Keratinocyte (primary cell): ENCODE data around the gene PARD6G. TPM values are rescaled to one million over a fixed set of nuclear protein-coding genes. Genes with fewer than 3 reads are reported as not detected.
A peak's percentile ranks its signal among the peaks of the same experiment; 100 is the strongest.

Experiments used
- DNase-seq: peaks from one replicate; pipeline ENCODE4 v3.0.0-alpha.2; 2011; ENCODE audit warnings: low read depth, missing footprints, low spot score
- FAIRE-seq: peaks from 2 replicates; lab custom pipeline; 2011; peaks lifted over from hg19 to GRCh38; lab: Jason Lieb, UNC
- H2AFZ ChIP-seq: 2 replicates; pipeline ENCODE4 v1.6.0; 2012; ENCODE audit warnings: low read length, control low read depth, inconsistent platforms; ENCODE audit not compliant: control insufficient read depth
- H3K27ac ChIP-seq: 2 replicates; pipeline ENCODE4 v1.5.1; 2011; ENCODE audit warnings: low read length; ENCODE audit not compliant: control insufficient read depth, insufficient read depth
- H3K27me3 ChIP-seq: 3 replicates; pipeline ENCODE4 v1.6.0; 2011; ENCODE audit warnings: low read length; ENCODE audit not compliant: control insufficient read depth, insufficient read depth; ENCODE audit errors: extremely low read depth
- H3K36me3 ChIP-seq, 2 experiments: 2 replicates in 1 of 2; 3 replicates in 1 of 2; pipeline ENCODE4 v1.5.1; 2011; ENCODE audit warnings: low read length in 2 of 2, mild to moderate bottlenecking in 1 of 2; ENCODE audit not compliant: control insufficient read depth in 2 of 2, insufficient read depth in 2 of 2; ENCODE audit errors: extremely low read depth in 1 of 2
- H3K4me1 ChIP-seq: 3 replicates; pipeline ENCODE4 v1.5.1; 2011; ENCODE audit warnings: low read length; ENCODE audit not compliant: control insufficient read depth, insufficient read depth; ENCODE audit errors: extremely low read depth
- H3K4me2 ChIP-seq: 3 replicates; pipeline ENCODE4 v1.6.0; 2011; ENCODE audit warnings: low read depth, low read length; ENCODE audit not compliant: control insufficient read depth, insufficient read depth; ENCODE audit errors: extremely low read depth
- H3K4me3 ChIP-seq, 3 experiments: fragments of 200-600 bp in 1 of 3; sonication (generic) in 1 of 3; 2 replicates in 2 of 3; 3 replicates in 1 of 3; pipeline ENCODE4 v1.5.1; 2011 to 2016; ENCODE audit warnings: low read length in 3 of 3, mild to moderate bottlenecking in 3 of 3, control low read depth in 2 of 3, inconsistent platforms in 1 of 3, low read depth in 1 of 3, mixed read lengths in 1 of 3, mixed run types in 1 of 3, moderate library complexity in 1 of 3; ENCODE audit not compliant: control insufficient read depth in 2 of 3, insufficient read depth in 2 of 3; ENCODE audit errors: extremely low read depth in 1 of 3
- H3K79me2 ChIP-seq: 2 replicates; pipeline ENCODE4 v1.6.0; 2012; ENCODE audit warnings: low read length; ENCODE audit not compliant: control insufficient read depth, insufficient read depth
- H3K9ac ChIP-seq: 3 replicates; pipeline ENCODE4 v1.6.0; 2011; ENCODE audit warnings: low read length; ENCODE audit not compliant: control insufficient read depth, insufficient read depth; ENCODE audit errors: extremely low read depth
- H3K9me1 ChIP-seq: 3 replicates; pipeline ENCODE4 v1.6.0; 2011; ENCODE audit warnings: low read length; ENCODE audit not compliant: control insufficient read depth, insufficient read depth; ENCODE audit errors: extremely low read depth
- H3K9me3 ChIP-seq: 2 replicates; pipeline ENCODE4 v1.5.1; 2012; ENCODE audit warnings: low read depth, low read length; ENCODE audit not compliant: control insufficient read depth
- H4K20me1 ChIP-seq: 3 replicates; pipeline ENCODE4 v1.6.0; 2011; ENCODE audit warnings: low read length; ENCODE audit not compliant: control insufficient read depth, insufficient read depth; ENCODE audit errors: extremely low read depth
- EZH2 ChIP-seq: IDR thresholded peaks from one replicate; pipeline ENCODE4 v1.6.1; 2012; ENCODE audit warnings: inconsistent platforms, mild to moderate bottlenecking, low read length, moderate library complexity
- dilution Hi-C: fragments of 300-500 bp; cut with MboI; formaldehyde crosslinking; loops from one replicate; pipeline ENCODE4 v1.7.0; 2020; ENCODE audit warnings: low sequenced_read_pairs; ENCODE audit not compliant: extremely low pct_ligation_motif_present
- polyA plus RNA-seq, 5 experiments: library from polyadenylated mRNA; depleted of rRNA in 3 of 5; stranded (reverse) in 3 of 5; stranded (forward) in 1 of 5; unstranded in 1 of 5; fragments of >200 nt; gene quantifications; 1 replicate in 1 of 5; 2 replicates in 3 of 5; 3 replicates in 1 of 5; pipeline versions ENCODE4 v1.2.1 to v1.2.3, GENCODE V29; 2011 to 2012; ENCODE audit warnings: missing spikeins in 2 of 5, low read depth in 1 of 5, low replicate concordance in 1 of 5
- TF ChIP-seq, protein P1 (sequence below), 3 experiments: IDR thresholded peaks in 1 of 3; conservative IDR thresholded peaks in 1 of 3; optimal IDR thresholded peaks in 1 of 3; 2 replicates in 2 of 3; 3 replicates in 1 of 3; pipeline versions ENCODE3 to v1.5.1; 2011; ENCODE audit warnings: low read length in 3 of 3, mild to moderate bottlenecking in 3 of 3, moderate library complexity in 2 of 3, control low read depth in 1 of 3, inconsistent platforms in 1 of 3; ENCODE audit not compliant: insufficient read depth in 2 of 3; ENCODE audit errors: extremely low read depth in 1 of 3

The PARD6G gene
- polyA plus RNA-seq, 1 donor (not counting 4 experiments of a cell fraction or from before 2014, with no cell fraction given), result 21.3 TPM

DNA sequence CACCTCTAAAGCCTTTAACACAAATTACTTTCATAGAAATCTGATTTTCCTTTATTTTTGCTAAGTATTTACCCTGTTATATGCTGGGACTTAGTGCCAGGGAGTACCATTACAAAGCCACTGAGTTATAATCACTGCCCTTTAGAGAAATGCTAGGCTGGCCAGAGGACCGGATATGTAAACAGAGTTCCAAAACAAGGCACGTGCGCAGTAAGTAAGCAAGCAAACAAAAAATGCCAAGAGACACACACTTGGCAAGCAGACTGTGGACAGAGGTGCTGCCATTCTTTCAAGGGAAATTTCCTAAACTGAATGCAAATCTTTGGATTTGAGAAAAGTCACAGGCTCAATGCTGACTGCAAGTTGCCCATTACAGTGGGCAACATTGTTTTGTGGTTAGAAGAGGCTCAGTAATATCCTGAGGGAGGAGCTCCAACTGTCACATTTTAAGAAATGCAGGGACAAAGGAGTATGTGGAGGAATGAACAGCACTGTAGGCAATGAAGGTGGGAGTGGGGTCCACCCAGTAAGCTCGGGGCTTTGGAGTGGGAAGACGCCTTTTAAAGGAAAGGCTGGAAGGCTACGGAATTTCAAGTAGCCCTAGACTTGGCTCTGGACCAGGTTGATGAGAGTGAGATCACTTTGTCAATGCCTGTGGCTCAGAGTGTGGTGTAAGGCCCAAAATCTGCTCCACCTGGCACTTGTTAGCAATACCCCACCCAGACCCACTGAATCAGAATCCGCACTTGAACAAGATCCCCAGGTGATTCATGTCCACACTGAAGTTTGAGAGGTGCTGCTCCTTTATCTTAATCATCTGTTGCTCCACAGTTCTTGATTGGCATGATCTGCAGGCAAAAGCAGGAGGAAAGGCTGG is 2.1 kb upstream of the PARD6G start:
- Histone ChIP-seq H3K4me3 (no peak overlapping the region), H3K27me3 (no peaks in the 10 kb centered on the region), H3K9ac (no peak overlapping the region), H3K4me1 (peaks cover 36% of the 10 kb centered on the region), H4K20me1 (no peaks in the 10 kb centered on the region), H3K4me2 (no peak overlapping the region), H3K79me2 (peaks cover 17% of the 10 kb centered on the region), H3K36me3 (peaks cover 0 to 4% of the 10 kb centered on the region in 2 experiments), H2AFZ (no peak overlapping the region), H3K27ac (peak overlapping the region; percentile 37), H3K9me1 (peaks cover 5% of the 10 kb centered on the region), H3K9me3 (no peaks in the 10 kb centered on the region)
- FAIRE-seq (peak; percentile 95), DNase-seq (peak; percentile 94)
- dilution Hi-C loops, result no loop called here
- TF ChIP-seq, protein P1, sequence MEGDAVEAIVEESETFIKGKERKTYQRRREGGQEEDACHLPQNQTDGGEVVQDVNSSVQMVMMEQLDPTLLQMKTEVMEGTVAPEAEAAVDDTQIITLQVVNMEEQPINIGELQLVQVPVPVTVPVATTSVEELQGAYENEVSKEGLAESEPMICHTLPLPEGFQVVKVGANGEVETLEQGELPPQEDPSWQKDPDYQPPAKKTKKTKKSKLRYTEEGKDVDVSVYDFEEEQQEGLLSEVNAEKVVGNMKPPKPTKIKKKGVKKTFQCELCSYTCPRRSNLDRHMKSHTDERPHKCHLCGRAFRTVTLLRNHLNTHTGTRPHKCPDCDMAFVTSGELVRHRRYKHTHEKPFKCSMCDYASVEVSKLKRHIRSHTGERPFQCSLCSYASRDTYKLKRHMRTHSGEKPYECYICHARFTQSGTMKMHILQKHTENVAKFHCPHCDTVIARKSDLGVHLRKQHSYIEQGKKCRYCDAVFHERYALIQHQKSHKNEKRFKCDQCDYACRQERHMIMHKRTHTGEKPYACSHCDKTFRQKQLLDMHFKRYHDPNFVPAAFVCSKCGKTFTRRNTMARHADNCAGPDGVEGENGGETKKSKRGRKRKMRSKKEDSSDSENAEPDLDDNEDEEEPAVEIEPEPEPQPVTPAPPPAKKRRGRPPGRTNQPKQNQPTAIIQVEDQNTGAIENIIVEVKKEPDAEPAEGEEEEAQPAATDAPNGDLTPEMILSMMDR (optimal IDR thresholded peaks at IDR 0.05 in 1 of 3, IDR thresholded peaks at IDR 0.05 in 1 of 3, conservative IDR thresholded peaks at IDR 0.05 in 1 of 3; ENCODE audit: extremely low read depth in 1 of 3, insufficient read depth in 2 of 3, low read length in 3 of 3), result no peak
- TF ChIP-seq EZH2, result no peak

- Histone ChIP-seq H3K9me3 (no peaks in the 10 kb centered on the region), H3K27ac (peak overlapping the region; percentile 75), H2AFZ (peak overlapping the region; percentile 20), H3K9ac (peak overlapping the region; percentile 85), H3K9me1 (peaks cover 8% of the 10 kb centered on the region), H4K20me1 (peaks cover 3% of the 10 kb centered on the region), H3K36me3 (peaks cover 0 to 4% of the 10 kb centered on the region in 2 experiments), H3K4me2 (peak overlapping the region; percentile 93), H3K4me1 (peaks cover 47% of the 10 kb centered on the region), H3K79me2 (peaks cover 41% of the 10 kb centered on the region), H3K27me3 (no peaks in the 10 kb centered on the region), H3K4me3 (peak overlapping the region; percentile 72 to 83 (median 80))
- FAIRE-seq (no peak), DNase-seq (no peak)
- dilution Hi-C loops, result no loop called here
- TF ChIP-seq, protein P1 (optimal IDR thresholded peaks at IDR 0.05 in 1 of 3, IDR thresholded peaks at IDR 0.05 in 1 of 3, conservative IDR thresholded peaks at IDR 0.05 in 1 of 3; ENCODE audit: extremely low read depth in 1 of 3, insufficient read depth in 2 of 3, low read length in 3 of 3), result no peak
- no peak for TF ChIP-seq EZH2
These were observed 595 bp downstream of the PARD6G start for GRCh38 chr18:80246445-80247392.
